GM10248 (cell line): ENCODE measurements around the gene CCNI.

Source experiments
- CTCF ChIA-PET: fragments of 300-600 bp; sonication (Branson Sonifier 250); formaldehyde crosslinking; extraction: SDS; loops from one replicate; lab custom pipeline; 2021; ENCODE audit warnings: antibody characterized with exemption; lab: Yijun Ruan, JAX
- POLR2A ChIA-PET: fragments of 350-650 bp; sonication (Branson Sonifier 250); formaldehyde crosslinking; extraction: SDS; loops from one replicate; lab custom pipeline; 2020; ENCODE audit warnings: antibody characterized with exemption; lab: Yijun Ruan, JAX
- DNase-seq: peaks from one replicate; pipeline ENCODE4 v3.0.0; 2012; ENCODE audit errors: extremely low spot score
- CTCF ChIP-seq: IDR thresholded peaks from 2 replicates; pipeline ENCODE4 v1.5.1; 2012; ENCODE audit warnings: mild to moderate bottlenecking, low read depth; ENCODE audit errors: extremely low read depth, missing control alignments, control extremely low read depth

CCNI gene

DNA sequence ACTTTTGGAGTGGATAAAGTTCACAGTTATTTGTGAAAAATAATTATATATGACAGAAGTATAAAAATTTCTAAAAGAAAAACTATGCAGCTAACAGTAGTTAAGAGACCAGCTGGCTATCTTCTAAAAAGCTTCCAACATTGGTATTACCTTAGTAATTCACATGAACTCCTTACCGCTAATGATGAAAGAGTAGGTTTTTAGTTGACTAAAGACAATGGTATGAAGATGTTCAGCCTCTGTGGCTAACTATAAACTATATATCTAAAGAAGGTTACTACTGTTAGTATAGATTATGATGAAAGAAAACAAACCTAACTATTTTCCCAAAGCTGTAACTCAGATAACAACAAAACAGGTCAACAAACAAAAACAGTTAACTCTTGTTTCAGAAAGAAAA is 10.4 kb downstream of the CCNI start:
- ChIA-PET POLR2A (no interaction called here), CTCF (interaction anchor here (0.9 to 3.5 kb wide), 6 partner anchors 9 to 138 kb away, joined by 3 to 13 read pairs (median 6); no protein-coding TSS in a partner anchor)
- DNase-seq, result no peak
- TF ChIP-seq CTCF, result no peak

- DNase-seq, result no peak
- POLR2A ChIA-PET, result no interaction called here
- CTCF ChIA-PET, result no interaction called here
- no peak for TF ChIP-seq CTCF
These were observed 12.9 kb downstream of the CCNI start for GRCh38 chr4:77062856-77063255.

DNA sequence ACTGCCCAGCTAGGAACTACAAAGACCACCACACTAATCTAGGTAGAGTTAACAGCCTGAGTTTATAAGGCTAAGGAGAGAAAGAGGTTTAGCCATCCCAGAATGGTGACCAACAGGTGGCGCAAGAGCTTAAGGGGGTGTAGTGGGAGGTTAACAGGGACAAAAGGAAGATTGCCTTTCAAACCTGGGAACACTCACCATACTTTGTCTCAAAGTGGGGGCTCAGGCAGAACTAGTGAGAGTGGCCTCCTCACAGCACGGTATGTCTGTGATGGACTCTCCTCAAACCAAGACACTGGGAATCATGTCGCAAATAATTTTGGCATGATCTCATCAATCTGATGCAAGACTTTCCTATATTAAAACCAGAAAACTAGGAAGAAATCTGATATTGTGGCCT is 23.4 kb downstream of the CCNI start:
- peak; percentile 51 for TF ChIP-seq CTCF
- CTCF ChIA-PET, result interaction anchor here (0.6 to 4.8 kb wide), 24 partner anchors 9 to 306 kb away, joined by 3 to 62 read pairs (median 4); no protein-coding TSS in a partner anchor
- POLR2A ChIA-PET, result interaction anchor here (0.5 kb wide), 1 partner anchor 18 kb away, joined by 3 read pairs; no protein-coding TSS in a partner anchor
- no peak for DNase-seq

DNA sequence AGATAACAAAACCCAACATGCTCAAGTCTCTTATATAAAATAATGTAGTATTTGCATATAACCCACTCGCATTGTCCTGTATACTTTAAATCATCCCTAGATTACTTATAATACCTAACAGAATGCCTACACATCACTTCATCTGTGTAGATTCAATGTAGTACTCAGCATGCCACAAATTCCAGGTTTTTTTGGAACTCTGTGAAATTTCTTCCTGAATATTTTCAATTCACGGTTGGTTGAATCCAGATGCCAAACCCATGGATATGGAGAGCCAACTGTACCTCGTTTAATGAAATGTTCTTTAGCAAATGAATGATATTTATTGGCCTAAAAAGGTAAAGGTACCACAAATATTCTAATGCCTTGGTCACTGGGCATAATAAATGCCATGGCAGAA is 24.8 kb downstream of the CCNI start:
- POLR2A ChIA-PET, result no interaction called here
- TF ChIP-seq CTCF, result no peak
- no peak for DNase-seq
- CTCF ChIA-PET, result interaction anchor here (1.6 to 4.8 kb wide), 5 partner anchors 10 to 153 kb away, joined by 3 to 62 read pairs (median 6); no protein-coding TSS in a partner anchor

GRCh38 chr4:77047037-77047436 is 28.8 kb downstream of the CCNI start:
- DNase-seq, result no peak
- POLR2A ChIA-PET, result no interaction called here

DNA sequence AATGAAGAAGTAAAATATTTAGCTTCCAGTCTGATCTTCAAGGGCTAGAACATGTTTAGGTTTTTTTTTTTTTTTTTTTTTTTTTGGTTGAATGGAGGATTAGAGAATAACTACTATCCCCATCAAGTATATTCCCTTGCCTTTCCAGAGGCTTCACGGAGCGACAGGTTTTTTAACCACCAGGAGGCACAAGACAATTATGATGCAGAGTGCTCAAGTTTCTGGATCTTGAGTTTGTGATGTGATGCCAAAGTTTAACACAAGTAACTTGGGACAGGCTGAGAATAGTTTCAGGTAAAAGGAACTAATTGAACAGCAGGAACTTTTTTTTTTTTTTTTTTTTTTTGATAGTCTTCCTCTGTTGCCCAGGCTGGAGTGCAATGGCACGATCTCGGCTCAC is 30.3 kb downstream of the CCNI start:
- ChIA-PET POLR2A (interaction anchor here (0.5 to 0.6 kb wide), 2 partner anchors 11 to 102 kb away, joined by 3 to 5 read pairs; no protein-coding TSS in a partner anchor), CTCF (interaction anchor here (0.7 to 5.6 kb wide), 40 partner anchors 8 to 547 kb away, joined by 3 to 72 read pairs (median 4); no protein-coding TSS in a partner anchor)
- TF ChIP-seq CTCF, result no peak
- no peak for DNase-seq

More at GRCh38 chr4:77047037-77047436, 28.8 kb downstream of the CCNI start:
- CTCF ChIA-PET, result interaction anchor here (1.0 to 5.6 kb wide), 8 partner anchors 9 to 161 kb away, joined by 3 to 72 read pairs (median 6); no protein-coding TSS in a partner anchor
- TF ChIP-seq CTCF, result peak; percentile 30
